HG02798 (cell line): ENCODE measurements around the gene PSMA7.

Source experiments
- ATAC-seq: cut with Tn5 transposase; IDR thresholded peaks from one replicate; pipeline ENCODE4 v1.9.1; 2021; ENCODE audit warnings: mild to moderate bottlenecking; ENCODE audit not compliant: unreplicated experiment, poor library complexity

The PSMA7 gene

GRCh38 chr20:62174021-62174804, 31.0 kb upstream of the PSMA7 start:
- ATAC-seq: no peak

GRCh38 chr20:62172666-62173065, 29.5 kb upstream of the PSMA7 start:
- no peak for ATAC-seq

- no peak for ATAC-seq
These were observed 28.1 kb upstream of the PSMA7 start for GRCh38 chr20:62171245-62171644.

GRCh38 chr20:62170536-62170935, 27.3 kb upstream of the PSMA7 start:
- ATAC-seq: no peak

- no peak for ATAC-seq
These were observed 25.8 kb upstream of the PSMA7 start for GRCh38 chr20:62168890-62169435.

GRCh38 chr20:62168061-62168460, 24.9 kb upstream of the PSMA7 start:
- ATAC-seq: no peak

- no peak for ATAC-seq
These were observed 24.3 kb upstream of the PSMA7 start for GRCh38 chr20:62167474-62167873.

- ATAC-seq: no peak
These were observed 22.7 kb upstream of the PSMA7 start for GRCh38 chr20:62165762-62166399.

GRCh38 chr20:62164879-62165761, 21.9 kb upstream of the PSMA7 start:
- ATAC-seq: no peak

GRCh38 chr20:62163986-62164762, 21.0 kb upstream of the PSMA7 start:
- ATAC-seq: no peak

- no peak for ATAC-seq
These were observed 20.3 kb upstream of the PSMA7 start for GRCh38 chr20:62163485-62163865.

- ATAC-seq: no peak
These were observed 19.7 kb upstream of the PSMA7 start for GRCh38 chr20:62162765-62163484.

- no peak for ATAC-seq
These were observed 18.2 kb upstream of the PSMA7 start for GRCh38 chr20:62161347-62161746.

GRCh38 chr20:62160876-62161275, 17.7 kb upstream of the PSMA7 start:
- ATAC-seq: no peak

- ATAC-seq: no peak
These were observed 17.1 kb upstream of the PSMA7 start for GRCh38 chr20:62160253-62160652.

GRCh38 chr20:62159839-62160238, 16.6 kb upstream of the PSMA7 start:
- ATAC-seq: no peak

GRCh38 chr20:62159052-62159451, 15.9 kb upstream of the PSMA7 start:
- ATAC-seq: no peak

- ATAC-seq: no peak
These were observed 15.3 kb upstream of the PSMA7 start for GRCh38 chr20:62158541-62158940.

- ATAC-seq: no peak
These were observed 14.8 kb upstream of the PSMA7 start for GRCh38 chr20:62158088-62158400.
